ENCODE measurements around the gene SEL1L2. TPM values are rescaled to one million over a fixed set of nuclear protein-coding genes. Genes with fewer than 3 reads are reported as not detected.

The SEL1L2 gene
- polyA plus RNA-seq, 3 donors, result not detected

DNA sequence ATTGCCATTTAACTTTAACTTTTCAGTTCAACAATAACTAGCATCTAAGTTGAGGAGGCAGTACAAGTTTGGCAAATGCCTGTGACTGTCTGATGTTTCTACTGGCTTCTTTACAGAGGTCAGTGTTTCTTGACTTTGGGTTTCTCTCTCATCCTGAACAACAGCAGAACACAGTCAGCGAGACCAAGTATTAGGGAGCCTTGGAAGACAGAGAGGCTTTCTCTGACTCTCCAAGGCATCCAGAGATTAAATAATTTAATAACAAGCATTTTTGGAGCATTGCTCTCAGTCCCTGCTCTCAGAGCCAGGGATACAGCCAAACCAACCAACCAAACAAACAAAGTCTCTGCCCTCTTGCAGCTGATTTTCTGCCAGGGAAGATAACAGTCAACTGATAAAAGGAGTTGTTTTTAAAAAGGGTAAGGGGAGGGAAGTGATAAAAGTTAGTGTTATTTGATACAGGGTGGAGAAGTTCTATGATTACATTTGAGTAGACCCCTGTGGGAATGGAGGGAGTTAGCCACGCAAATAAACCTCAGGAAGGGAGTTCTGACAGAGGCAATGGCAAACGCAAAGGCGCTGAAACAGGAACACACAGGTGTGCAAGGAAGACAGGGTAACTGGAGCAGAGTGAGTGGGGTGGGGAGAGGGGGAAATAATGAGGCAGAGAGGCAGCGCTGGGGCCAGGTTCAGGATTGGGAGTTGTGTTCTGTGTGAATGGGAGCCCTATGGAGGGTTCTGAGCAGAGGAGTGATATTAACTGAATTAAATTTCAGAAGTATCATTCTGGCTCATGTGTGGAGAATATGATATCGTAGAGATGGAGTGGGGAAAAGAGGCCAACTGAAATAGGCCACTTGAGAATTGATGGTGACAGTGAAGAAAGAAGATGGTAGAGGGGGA is 55.2 kb downstream of the SEL1L2 start:
- no peak for DNase-seq

DNA sequence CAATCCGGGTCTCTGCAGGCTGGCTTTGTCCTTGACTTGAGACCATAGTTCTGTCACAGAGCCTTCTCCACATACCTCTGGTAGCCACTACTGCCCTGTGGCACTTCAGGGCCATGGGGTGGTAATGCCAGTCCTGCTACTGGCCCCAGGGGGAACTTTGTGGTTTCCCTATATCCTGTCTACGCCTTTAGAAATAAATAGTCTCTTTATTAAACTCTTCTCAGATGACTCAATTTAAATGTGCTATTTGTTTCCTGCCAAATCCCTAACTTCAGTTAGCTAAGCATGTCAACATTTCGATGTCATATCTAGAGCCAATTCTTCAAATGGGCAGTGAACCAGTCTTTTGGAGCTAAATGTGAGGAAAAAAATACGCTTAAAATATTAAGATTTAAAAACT is 60.1 kb downstream of the SEL1L2 start:
- DNase-seq, result no peak

DNA sequence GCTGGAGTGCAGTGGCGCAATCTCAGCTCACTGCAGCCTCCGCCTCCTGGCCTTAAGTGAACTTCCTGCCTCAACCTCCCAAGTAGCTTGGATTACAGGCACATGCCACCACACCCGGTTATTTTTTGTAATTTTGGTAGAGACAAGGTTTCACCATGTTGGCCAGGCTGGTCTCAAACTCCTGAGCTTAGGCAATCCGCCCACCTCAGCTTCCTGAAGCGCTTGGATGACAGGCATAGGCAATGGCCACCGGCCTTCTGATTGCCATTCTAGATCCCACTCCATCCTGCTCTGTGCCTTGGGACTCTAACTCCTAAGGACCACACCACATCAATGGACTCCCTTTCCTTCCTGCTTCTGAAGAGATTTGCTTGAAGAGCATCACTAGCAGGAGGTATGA is 60.6 kb downstream of the SEL1L2 start:
- DNase-seq, result no peak

DNA sequence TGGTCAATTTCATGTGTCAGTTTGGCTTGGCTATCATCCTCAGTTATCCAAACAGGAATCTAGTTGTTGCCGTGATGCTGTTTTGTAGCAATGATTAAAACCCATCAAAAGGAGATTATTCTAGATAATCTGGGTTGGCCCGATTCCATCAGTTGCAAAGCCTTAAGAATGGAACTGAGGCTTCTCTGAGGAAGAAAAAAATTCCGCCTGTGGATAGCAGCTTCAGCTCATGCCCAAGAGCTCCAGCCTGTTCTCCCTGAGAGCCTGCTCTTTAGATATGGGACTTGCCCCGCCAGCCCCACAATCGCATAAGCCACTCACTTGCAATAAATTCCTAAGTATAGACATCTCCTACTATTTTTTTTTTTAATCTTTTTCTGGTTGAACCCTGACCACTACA is 61.5 kb downstream of the SEL1L2 start:
- no peak for DNase-seq

- DNase-seq, result no peak
Measured at GRCh38 chr20:13927171-13927570, 63.2 kb downstream of the SEL1L2 start.

- DNase-seq, result no peak
Measured at GRCh38 chr20:13922241-13922640, 68.2 kb downstream of the SEL1L2 start.

GRCh38 chr20:13915284-13915683 is 75.1 kb downstream of the SEL1L2 start:
- peak; percentile 27 for DNase-seq

GRCh38 chr20:13913572-13913971 is 76.8 kb downstream of the SEL1L2 start:
- DNase-seq, result no peak

DNA sequence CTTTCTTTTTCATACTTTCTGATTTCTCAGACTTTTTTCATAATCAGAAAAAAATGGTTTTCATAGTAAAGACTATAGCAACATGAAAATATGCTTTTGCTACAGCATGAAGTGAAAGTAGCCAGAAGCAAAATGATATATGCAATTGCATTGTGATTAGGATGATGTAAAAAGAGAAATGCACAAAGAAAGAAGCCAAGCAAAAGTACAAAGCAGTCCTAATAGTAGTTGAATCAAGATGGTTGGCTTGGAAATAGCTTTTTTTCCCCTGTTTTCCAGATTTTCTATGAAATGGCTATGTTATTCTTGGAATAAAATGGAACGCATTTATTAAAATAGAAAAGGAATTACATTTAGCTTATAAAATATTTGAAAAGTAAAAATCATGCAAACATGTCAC is 77.3 kb downstream of the SEL1L2 start:
- DNase-seq, result no peak

DNA sequence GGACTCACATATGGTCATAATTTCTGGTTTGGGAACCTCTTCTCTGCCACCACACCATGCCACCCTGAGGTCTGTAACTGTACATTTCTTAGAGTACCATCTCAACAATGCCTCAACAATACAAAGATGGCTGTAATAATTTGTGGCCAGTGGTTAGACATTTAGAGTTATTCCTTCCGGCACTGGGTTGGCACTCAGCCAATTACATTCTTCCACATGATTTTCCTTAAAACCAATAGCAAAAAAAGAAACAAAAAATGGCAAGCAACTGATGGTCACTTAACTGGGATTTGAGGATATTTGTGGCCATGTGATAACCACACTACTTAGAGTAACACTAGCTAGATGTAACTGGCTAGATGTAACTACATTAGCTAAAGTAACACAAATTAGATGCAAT is 79.9 kb downstream of the SEL1L2 start:
- no peak for DNase-seq

DNA sequence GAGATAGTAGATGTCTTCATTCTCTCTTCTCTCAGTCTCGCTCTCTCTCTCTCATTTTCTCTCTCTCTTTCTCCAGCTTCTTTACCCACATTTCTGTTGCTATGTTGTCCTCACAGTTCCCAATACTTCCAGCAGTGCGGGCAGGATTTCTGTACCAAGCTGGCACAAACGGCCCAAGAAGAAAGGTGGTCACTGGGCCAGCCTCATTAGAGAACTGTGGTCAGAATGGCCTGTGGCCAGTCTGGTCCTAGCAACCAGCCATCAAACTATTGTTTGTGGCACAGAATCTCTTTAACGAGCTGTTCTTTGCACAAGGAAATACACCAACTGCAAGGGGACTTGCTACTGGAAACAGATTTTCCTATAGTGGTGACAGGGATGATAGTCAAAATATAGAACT is 81.3 kb downstream of the SEL1L2 start:
- DNase-seq, result no peak

- DNase-seq, result no peak
Measured at GRCh38 chr20:13904766-13905165, 85.6 kb downstream of the SEL1L2 start.

- DNase-seq, result no peak
Measured at GRCh38 chr20:13900496-13900895, 89.9 kb downstream of the SEL1L2 start.

GRCh38 chr20:13898012-13898612 is 92.3 kb downstream of the SEL1L2 start:
- DNase-seq, result no peak

DNA sequence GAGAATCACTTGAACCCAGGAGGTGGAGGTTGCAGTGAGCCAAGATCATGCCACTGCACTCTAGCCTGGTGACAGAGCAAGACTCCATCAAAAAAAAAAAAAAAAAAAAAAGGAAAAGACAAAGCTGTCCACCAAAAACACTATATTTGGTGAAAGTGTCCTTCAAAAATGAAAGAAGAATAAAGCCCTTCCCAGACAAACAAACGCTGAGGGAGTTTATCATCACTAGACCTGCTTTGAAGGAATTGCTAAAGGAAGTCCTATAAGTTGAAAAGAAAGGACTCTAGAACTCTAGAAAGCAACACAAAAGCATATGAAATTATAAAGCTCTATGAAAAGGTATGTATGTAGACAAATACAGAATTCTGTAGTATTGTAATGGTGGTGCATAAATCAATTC is 98.8 kb downstream of the SEL1L2 start:
- no peak for DNase-seq

- no peak for DNase-seq
Measured at GRCh38 chr20:13884803-13885202, 105.6 kb downstream of the SEL1L2 start.

- no peak for DNase-seq
Measured at GRCh38 chr20:13883425-13883824, 107.0 kb downstream of the SEL1L2 start.

DNA sequence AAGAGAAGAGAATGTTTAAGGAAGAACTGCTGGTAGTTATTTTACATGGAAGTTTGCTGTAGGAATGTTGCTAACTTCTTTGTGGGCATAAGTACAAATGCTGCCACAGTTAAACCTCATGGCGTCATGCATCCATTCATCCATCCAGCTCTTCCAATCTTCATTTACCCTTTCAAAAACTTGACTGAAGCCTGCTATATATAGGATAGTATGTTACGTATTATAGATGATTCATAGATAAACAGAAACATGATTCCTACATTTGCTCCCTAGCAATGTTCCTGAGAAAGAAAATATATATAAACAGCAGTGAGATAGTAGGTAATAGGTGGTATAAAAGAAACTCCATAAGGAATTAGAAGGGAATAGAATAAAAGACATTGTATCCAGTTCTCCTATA is 111.8 kb downstream of the SEL1L2 start:
- no peak for DNase-seq

- DNase-seq, result peak; percentile 44
Measured at GRCh38 chr20:13877793-13878192, 112.6 kb downstream of the SEL1L2 start.

- DNase-seq, result no peak
Measured at GRCh38 chr20:13875265-13875811, 115.1 kb downstream of the SEL1L2 start.

DNA sequence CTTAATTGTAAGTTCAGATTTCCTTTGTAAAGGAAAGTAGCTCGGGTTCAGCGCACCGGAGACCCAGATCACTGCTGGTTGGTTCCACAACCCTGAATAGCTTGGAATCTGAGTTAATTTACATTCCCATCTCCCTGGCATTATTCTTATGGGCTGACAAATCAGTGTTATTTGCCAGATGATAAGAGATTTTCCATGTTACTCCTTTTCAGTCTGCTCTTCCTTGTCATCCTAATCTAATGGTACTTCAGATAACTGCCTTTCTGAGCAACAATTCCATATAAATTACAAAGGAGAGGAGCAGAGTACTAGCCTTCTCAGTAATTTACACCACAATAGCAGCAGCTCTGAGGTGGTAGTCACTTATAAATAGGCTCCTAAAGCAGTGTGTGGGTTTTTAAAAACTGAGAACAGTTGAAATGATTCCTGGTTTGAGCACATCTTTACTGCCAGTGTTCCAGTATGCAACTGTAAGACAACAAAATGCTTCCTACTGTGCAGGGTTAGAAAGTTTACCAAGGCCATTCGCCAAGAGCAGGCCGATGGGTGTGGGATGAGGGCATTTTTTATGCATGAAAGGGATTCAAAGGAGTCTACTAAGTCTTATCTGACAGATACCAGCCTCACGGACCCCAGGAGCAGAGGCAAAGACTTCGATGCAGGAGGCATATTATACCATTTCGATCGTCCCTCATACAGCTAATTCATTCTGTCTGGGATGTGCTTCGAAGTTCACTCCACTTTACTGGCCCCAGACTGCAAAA is 115.8 kb downstream of the SEL1L2 start:
- no peak for DNase-seq

GRCh38 chr20:13873831-13874230 is 116.6 kb downstream of the SEL1L2 start:
- no peak for DNase-seq
